Measurements from ENCODE around the gene CDK10.

The CDK10 gene

DNA sequence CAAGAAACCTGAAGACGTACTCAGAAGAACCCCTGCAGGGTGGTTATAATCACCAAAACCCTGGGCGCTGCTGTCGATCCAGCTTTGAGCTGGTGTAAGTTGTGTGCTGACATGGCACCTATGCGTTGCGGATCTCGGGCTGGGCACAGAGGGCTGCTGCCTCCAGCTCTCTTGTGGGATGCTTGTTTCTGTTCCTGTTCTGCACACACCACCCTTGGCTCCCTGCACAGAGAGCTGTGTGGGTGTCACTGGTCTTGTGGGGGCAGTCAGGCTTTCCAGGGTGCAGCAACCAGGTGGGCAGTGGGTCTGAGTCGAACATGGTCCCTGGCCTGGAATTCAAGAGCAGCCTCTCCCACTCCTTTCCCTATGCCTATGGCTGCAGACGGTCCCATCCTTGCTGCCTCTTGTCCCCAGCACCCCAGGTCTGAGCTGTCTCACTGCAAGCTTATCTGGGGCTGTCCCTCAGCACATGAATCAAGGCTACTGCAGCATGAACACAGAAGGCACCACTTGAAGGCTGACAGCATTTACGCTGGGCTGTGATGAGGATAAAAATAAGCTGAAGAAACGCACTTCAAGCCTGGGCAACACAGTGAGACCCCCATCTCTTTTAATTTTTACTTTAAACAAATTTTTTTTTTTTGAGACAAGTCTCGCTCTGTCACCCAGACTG is 55.0 kb downstream of the CDK10 start:
- H3K4me3 ChIP-seq (ENCODE audit: low read length), result no peak overlapping the region
- TF ChIP-seq, protein P1, sequence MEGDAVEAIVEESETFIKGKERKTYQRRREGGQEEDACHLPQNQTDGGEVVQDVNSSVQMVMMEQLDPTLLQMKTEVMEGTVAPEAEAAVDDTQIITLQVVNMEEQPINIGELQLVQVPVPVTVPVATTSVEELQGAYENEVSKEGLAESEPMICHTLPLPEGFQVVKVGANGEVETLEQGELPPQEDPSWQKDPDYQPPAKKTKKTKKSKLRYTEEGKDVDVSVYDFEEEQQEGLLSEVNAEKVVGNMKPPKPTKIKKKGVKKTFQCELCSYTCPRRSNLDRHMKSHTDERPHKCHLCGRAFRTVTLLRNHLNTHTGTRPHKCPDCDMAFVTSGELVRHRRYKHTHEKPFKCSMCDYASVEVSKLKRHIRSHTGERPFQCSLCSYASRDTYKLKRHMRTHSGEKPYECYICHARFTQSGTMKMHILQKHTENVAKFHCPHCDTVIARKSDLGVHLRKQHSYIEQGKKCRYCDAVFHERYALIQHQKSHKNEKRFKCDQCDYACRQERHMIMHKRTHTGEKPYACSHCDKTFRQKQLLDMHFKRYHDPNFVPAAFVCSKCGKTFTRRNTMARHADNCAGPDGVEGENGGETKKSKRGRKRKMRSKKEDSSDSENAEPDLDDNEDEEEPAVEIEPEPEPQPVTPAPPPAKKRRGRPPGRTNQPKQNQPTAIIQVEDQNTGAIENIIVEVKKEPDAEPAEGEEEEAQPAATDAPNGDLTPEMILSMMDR (conservative IDR thresholded peaks at IDR 0.05; ENCODE audit: low read length), result no peak
- DNase-seq (ENCODE audit: low read depth), result no peak

DNA sequence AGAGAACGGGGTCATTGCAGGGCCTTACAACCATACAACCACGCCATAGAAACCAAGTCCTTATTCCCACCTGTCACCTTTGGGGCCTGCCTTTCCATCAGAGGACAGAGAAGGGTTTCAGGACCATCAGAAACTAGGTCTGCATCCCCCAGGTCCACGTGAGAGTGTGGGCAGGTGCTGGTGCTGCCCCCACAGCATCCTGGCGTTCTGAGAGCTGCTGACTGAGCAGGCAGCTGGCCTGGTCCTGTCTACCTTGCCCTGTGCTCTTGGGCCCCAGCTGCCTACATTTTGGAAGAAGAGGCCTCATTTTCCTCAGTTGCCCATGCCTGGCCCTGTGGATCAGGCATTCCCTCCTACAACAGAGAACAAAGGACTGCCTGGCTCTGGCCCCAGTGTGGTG is 56.5 kb downstream of the CDK10 start:
- DNase-seq (ENCODE audit: low read depth), result no peak
- TF ChIP-seq, protein P1 (conservative IDR thresholded peaks at IDR 0.05; ENCODE audit: low read length), result no peak
- H3K4me3 ChIP-seq (ENCODE audit: low read length), result no peak overlapping the region

DNA sequence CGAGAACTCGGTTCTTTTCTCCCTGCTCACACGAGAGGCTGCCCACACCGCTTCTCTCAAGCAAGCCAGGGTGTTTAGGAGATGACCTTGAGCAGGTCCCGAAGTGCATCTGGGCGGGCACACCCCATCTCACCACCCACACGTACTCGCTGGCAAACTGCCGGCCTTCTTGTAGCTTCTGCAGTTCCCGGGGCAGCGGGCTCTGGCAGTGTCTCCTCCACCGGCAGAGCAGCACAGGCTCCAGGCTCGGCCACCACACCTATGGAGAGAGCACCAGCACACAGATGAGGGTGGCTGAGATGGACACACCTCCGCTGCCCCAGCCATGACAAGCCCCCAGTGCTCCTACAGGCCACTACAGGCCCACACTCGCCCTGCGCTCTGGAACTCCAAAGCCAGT is 58.3 kb downstream of the CDK10 start:
- no peak for DNase-seq (ENCODE audit: low read depth)
- no peak overlapping the region for H3K4me3 ChIP-seq (ENCODE audit: low read length)
- TF ChIP-seq, protein P1 (conservative IDR thresholded peaks at IDR 0.05; ENCODE audit: low read length), result no peak
